Colon (tissue), 2 donors: ENCODE data around the gene BRPF3.

Experiments used
- FAIRE-seq: peaks from 2 replicates; lab custom pipeline; 2012; peaks lifted over from hg19 to GRCh38; lab: Jason Lieb, UNC
- donor health status: control.
- donor health status: control.

The BRPF3 gene

DNA sequence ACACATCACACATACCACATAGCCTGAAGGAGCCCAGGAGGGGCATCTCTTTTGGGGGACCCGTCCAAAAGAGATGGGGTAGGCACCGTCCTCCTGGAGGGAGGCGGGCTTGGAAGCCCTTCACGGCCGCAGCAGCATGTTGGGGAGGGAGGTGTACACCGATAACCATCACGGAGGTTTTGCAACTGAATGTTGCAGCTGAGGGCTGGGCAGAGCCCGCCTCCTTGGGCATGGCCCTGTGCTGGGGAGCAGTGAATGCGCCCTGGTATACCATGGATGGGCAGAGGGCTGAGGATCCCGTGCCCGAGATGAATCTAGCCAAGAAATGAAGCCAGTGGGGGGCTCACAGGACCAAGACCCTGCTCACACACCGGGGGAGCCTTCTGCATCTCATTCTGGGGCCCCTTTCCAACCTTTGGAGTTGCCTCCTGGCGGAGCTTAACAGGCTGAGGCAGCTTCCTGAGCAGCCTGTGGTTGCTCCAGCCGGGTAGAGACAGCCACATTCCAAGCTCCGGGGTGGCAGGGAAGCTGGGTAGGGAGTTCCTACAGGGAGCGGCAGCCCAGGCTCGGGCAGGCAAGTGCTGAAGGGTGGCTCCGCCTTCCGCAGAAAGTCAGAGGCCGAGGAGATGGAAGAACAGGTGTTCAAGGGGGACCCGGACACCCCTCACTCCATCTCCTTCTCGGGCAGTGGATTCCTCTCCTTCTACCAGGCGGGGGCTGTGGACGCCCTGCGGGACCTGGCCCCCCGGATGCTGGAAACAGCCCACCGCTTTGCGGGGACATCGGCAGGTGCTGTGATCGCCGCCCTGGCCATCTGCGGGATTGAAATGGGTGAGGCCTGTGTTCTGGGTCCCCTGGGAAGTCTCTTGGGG is 73.5 kb downstream of the BRPF3 start, which contains the start of gene PNPLA1:
TSS of gene PNPLA1 (plus strand) at position 227 of the 872 bp plus-strand sequence. CDS start at position 627, 400 bp downstream.
- FAIRE-seq, result no peak

DNA sequence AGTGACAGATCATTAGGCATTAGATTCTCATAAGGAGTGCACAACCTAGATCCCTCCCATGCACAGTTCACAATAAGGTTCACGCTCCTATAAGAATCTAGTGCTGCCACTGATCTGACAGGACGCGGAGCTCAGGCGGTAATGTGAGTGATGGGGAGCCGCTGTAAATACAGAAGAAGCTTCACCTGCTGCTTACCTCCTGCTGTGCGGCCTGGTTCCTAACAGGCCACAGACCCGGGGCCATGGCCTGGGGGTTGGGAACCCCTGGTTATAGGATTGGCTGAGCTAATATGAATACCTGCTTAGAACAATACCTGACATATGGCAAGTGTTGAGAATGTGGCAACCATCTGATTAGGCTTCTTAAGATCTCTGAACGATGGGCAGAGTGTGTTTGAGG is 75.7 kb downstream of the BRPF3 start:
- no peak for FAIRE-seq

DNA sequence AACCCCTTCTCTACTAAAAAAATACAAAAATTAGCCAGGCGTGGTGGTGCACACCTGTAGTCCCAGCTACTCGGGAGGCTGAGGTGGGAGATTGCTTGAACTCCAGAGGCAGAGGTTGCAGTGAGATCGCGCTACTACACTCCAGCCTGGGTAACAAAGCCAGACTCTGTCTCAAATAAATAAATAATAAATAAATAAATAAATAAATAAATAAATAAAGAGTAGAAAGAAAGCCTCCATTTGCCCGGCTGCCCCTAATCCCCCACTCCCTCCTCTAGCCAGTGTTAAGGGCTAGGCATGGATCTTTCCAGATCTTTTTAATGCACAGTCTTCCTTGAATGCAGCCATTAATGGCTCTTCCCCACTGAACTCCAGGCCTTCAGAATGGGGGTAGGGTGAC is 76.5 kb downstream of the BRPF3 start:
- no peak for FAIRE-seq

DNA sequence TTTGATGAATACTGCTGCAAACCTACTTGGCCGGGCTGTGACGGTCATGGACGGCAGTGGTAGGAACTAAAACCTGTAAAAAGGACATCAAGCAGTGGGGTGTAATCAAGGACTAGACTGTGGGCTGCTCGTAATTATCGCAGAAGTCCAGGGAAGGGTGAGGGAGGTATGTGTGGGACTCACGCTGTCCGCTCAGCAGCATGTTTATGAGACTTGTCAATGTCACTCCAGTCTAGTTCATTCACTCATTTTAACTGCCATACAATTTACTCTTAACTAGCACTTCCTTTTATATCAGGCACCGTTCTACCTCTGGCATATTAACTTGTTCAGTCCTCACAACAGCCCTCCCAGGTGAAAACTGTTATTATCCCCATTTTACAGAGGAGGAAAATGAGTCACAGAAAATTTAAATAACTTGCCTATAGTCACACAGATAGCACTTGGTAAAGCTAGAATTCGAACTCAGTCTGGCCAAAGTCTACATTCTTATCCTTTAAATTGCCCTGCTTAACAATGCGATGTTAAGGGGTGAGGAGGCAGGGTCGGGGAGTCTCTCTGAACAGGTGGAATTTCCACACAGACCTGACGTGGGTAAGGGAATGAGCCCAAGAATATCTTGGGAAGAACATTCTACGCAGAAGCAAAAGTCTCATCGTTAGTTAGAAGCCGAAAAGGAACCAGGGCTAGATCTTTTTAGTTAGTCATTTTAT is 77.4 kb downstream of the BRPF3 start:
- no peak for FAIRE-seq

DNA sequence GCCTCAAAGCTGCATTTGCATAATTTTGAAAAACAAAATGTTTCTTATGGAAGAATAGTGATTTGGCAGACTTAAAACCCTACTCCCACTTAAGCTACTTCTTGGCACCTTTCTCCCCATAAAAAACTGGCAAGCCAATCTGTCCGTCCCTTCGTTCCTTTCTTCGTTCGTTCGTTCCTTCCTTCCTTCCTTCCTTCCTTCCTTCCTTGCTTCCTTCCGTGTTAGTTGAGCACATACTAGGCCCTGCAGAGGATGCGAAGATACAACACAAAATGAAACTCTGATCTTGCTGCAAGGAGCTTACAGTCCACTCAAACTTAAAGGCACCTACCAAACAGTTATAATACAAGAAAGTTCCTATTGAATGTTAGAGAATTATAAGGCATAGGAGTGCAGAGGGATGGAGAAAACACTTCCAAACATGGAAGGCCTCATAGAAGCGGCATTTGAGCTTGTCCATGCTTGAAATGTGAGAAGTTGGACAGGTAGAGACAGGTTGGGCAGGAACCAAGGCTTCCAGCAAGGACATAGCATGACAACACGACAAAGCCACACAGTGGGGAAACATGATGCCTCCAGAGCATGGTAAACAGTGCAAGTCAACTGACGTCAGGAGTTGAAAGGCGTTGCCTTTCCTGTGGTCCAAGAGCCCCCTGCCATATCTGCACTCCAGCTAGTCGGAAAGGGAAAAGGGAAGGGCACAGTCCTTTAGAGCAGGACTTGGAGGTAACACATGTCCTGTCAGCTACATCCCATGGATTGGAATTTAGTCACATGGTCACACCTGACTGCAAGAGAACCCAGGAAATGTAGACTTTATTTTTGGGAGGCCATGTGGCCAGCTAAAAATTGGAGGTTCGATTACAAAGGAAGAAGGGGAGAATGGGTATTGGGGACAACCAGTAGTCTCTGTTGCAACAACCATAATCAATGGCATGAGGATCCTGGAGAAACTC is 80.3 kb downstream of the BRPF3 start:
- no peak for FAIRE-seq

DNA sequence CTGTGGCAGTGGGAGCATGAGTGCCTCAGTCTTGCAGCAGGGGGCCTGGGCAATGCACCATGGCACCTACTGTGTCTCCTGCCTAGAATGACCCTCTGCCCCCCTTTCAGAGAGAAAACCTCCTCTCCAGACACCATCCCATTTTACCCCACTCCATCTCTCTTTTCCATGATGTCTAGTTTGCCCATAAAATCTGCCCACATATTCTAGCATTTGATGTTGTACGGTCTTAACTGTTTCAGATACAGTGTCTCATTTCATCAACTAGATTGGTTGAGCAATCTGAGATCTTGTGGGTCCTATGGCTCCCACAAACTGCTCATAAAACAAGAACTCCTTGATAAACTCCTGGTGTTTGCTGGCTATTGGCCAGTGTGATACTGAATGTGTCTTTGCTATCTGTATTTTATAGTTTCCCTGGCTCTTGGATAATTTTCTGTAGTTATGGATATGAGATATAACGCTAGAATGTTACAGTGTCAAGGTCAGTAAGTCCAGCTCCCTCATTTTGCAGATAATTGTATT is 81.5 kb downstream of the BRPF3 start:
- FAIRE-seq, result no peak

DNA sequence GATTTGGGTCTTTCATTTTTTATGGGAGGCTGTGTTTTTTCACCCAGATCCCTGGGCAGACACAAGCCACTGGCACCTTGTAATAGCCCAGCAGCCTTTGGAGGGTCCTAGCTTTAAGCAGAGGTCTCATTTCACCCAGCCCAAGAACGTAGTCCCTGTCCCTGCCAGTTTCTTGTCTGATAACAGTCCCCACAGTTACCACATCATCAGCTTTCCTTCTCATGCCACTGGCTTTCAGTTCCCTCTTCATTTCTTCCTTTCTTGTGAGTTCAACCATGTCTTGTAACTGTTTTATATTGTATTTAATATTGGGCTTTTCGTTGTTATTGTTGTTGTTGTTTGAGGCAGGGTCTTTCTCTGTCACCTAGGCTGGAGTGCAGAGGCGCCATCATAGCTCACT is 83.9 kb downstream of the BRPF3 start:
- no peak for FAIRE-seq

DNA sequence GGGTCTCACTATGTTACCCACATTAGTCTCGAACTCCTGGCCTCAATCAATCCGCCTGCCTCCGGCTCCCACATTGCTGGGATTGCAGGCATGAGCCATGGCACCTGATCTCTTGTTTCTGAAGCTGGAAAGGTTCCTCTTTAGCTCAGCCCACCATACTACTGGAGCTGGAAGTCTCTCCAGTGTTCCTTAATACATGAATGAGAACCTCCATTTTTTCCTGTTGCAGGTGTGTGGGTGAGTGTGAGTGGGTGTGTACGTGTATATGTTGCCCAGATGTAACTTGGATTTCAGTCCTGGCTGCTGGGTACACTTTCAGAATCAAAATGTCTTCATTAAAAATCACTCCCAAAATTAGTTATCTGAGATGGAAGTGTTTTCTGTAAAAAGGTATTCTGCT is 84.4 kb downstream of the BRPF3 start:
- FAIRE-seq, result no peak
